Measurements from ENCODE around the gene TXNRD1.

- no peak for TF ChIP-seq CTCF (IDR thresholded peaks at IDR 0.05)
- TF ChIP-seq POLR2A (IDR thresholded peaks at IDR 0.05) = no peak
These were observed 121.5 kb downstream of the TXNRD1 start for GRCh38 chr12:104337030-104337558.

Data from thyroid gland (tissue), 4 donors.